HG03439 (cell line): ENCODE data around the gene PLA2G4B.

Source experiments
- ATAC-seq: cut with Tn5 transposase; IDR thresholded peaks from one replicate; pipeline ENCODE4 v1.9.1; 2021; ENCODE audit warnings: mild to moderate bottlenecking, moderate library complexity; ENCODE audit not compliant: unreplicated experiment

The PLA2G4B gene

GRCh38 chr15:41809121-41809520, 29.5 kb upstream of the PLA2G4B start:
- no peak for ATAC-seq

GRCh38 chr15:41809526-41810220, 29.0 kb upstream of the PLA2G4B start:
- ATAC-seq = no peak

GRCh38 chr15:41810651-41811431, 27.8 kb upstream of the PLA2G4B start:
- no peak for ATAC-seq

- ATAC-seq = no peak
These were observed 27.0 kb upstream of the PLA2G4B start for GRCh38 chr15:41811432-41812195.

- no peak for ATAC-seq
These were observed 25.7 kb upstream of the PLA2G4B start for GRCh38 chr15:41812820-41813375.

- no peak for ATAC-seq
These were observed 25.2 kb upstream of the PLA2G4B start for GRCh38 chr15:41813426-41813825.

- no peak for ATAC-seq
These were observed 24.1 kb upstream of the PLA2G4B start for GRCh38 chr15:41814534-41814933.

GRCh38 chr15:41816788-41817187, 21.9 kb upstream of the PLA2G4B start:
- ATAC-seq = no peak

GRCh38 chr15:41817327-41817726, 21.3 kb upstream of the PLA2G4B start:
- ATAC-seq = no peak

- ATAC-seq = no peak
These were observed 20.9 kb upstream of the PLA2G4B start for GRCh38 chr15:41817781-41818180.

- ATAC-seq = no peak
These were observed 19.1 kb upstream of the PLA2G4B start for GRCh38 chr15:41819455-41820050.

- no peak for ATAC-seq
These were observed 17.7 kb upstream of the PLA2G4B start for GRCh38 chr15:41820791-41821423.

GRCh38 chr15:41821831-41822230, 16.8 kb upstream of the PLA2G4B start:
- no peak for ATAC-seq

GRCh38 chr15:41822471-41822870, 16.2 kb upstream of the PLA2G4B start:
- ATAC-seq = no peak

GRCh38 chr15:41822957-41823356, 15.7 kb upstream of the PLA2G4B start:
- ATAC-seq = no peak

- no peak for ATAC-seq
These were observed 15.1 kb upstream of the PLA2G4B start for GRCh38 chr15:41823502-41823901.

GRCh38 chr15:41824062-41824745, 14.4 kb upstream of the PLA2G4B start:
- ATAC-seq = no peak

- no peak for ATAC-seq
These were observed 13.5 kb upstream of the PLA2G4B start for GRCh38 chr15:41825145-41825544.

GRCh38 chr15:41825572-41826535, 12.8 kb upstream of the PLA2G4B start:
- ATAC-seq = no peak
